GM19023 (cell line): Measurements from ENCODE around the gene PLEKHA4.
"Not testable (repeated sequence)": the region's sequence is repeated elsewhere in the genome, so short reads cannot be mapped to it uniquely, and the experiment has no call there.

ENCODE experiments used
- ATAC-seq: cut with Tn5 transposase; IDR thresholded peaks from one replicate; pipeline ENCODE4 v1.9.1; 2021; ENCODE audit warnings: mild to moderate bottlenecking, moderate library complexity; ENCODE audit not compliant: unreplicated experiment

The PLEKHA4 gene

DNA sequence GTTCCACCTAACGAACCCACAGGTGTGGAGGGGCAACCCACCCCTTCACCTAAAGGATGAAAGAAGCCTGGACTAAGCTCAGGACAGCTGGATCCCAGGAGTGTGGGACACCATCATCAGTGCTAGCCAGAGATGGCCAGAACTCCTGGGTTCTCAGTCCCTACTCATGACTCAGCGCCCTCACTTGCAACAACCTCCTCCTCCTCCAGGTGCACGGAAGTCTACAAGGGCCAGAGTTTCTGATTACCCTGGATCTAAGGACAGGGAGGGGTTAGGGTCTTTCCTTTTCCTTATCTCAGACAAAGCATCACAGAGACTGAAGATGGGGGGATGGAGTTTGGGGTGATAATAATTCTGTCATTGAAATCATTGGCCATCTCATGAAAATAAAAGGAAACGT lies 22.1 kb upstream of the PLEKHA4 start:
- no peak for ATAC-seq

DNA sequence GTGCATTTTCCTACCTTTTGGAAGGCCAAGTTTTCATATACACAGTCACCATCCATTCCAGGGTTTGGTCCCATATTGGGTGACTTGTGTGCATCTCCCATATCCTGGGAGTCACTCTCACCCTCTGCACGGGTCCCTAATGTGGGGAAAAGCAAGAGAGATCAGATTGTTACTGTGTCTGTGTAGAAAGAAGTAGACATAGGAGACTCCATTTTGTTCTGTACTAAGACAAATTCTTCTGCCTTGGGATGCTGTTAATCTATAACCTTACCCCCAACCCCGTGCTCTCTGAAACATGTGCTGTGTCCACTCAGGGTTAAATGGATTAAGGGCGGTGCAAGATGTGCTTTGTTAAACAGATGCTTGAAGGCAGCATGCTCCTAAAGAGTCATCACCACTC lies 21.1 kb upstream of the PLEKHA4 start:
- ATAC-seq: not testable (repeated sequence)

DNA sequence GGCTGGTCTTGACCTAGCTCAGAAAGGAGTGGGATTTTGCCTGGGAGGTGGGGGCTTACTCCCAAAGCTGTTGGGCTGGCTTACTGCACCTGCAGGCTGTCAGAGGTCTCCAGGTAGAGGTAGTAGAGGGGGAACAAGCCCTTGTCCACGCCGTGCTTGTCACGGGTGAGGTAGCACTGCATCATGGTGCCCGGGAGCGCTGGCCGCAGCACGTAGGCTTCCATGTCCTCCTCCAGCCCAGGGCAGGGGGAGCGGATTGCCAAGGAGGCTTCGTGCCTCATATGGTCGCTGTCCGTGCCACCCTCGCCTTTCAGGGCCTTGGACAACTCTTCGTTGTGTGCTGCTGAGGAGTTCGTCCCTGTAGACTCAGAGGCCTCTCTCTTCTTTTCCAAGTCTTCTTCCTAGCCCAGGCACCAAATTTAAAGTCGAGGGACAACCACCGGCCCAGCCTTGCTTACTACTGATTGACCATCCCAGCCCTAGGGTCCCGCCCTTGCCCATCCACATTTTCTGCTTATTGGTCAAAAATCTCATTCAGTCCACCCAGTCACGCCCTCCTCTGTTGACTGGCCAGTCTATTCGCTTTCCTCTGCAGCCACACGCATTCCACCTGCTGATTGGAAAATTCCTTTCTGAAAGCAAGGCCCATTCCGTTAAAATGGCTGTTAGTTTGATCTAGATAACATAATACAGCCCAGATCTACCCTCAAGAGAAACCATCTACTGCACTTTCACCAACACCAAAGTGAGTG lies 19.6 kb upstream of the PLEKHA4 start:
- no peak for ATAC-seq

DNA sequence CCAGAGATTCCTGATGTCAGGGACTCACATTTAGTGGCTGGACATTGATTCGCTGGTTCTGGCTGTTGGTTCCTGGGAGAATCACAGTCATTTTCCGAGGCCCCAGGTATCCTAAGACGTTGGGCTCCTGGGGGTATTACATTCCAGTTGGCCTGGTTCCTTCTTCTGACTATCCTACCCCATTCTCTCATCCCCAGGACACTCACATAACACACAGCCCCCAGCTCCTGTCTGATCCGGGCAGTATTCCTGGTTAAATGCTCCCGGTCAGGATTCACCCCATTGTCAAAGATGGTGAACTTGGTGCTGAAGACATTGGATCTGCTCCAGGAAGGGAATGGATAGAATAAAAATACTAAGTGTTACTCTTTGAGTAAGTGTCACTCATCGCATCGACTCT lies 15.3 kb upstream of the PLEKHA4 start:
- no peak for ATAC-seq

DNA sequence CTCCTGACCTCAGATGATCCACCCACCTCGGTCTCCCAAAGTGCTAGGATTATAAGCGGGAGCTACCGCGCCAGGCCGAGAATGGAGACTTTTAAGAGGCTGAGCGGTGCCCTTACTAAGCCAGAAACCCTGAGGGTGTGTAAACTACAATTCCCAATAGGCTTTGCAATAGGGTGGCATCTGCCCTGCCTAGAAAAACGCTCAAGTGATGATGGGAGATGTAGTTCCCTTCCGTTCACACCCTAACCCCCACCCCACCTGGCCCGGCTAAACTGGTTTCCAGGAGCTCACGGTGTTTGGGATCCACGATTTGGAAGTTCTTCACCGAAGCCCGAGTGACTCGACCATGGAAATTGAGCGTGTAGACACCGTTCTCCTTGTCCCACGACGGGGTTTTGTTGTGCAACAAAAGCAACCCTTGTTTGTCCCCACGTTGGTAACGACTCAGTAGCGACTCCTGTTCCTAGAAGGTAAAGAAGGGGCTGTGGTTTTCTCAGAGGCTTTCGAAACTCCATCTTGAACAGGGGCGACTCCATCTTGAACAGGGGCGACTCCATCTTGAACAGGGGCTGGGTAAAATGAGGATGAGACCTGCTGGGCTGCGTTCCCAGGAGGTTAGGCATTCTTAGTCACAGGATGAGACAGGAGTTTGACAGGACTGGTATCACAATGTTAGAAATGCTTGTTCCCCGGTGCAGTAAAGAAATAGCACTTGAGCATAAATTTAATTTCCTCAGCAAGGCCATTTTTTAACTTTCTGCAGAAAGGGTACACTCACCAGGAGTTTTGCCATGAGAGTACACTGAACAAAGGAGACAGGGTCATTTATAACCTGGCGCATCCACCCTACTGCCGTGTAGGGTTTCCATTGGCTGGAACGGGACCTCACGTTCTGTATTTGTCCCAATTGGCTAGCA lies 13.6 kb upstream of the PLEKHA4 start:
- ATAC-seq: no peak

DNA sequence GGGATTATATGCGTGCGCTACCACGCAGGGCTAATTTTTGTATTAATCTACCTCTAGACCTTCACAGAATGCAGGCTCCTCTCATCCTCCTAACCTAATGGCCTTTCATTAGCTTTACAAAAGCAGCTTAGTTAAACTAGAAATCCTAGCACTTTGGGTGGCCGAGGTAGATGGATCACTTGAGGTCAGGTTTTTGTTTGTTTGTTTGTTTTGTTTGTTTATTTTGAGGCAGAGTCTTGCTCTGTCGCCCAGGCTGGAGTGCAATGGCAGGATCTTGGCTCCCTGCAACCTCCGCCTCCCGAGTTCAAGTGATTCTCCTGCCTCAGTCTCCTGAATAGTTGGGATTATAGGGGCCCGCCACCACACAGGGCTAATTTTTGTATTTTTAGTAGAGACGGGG lies 11.3 kb upstream of the PLEKHA4 start:
- ATAC-seq: not testable (repeated sequence)

DNA sequence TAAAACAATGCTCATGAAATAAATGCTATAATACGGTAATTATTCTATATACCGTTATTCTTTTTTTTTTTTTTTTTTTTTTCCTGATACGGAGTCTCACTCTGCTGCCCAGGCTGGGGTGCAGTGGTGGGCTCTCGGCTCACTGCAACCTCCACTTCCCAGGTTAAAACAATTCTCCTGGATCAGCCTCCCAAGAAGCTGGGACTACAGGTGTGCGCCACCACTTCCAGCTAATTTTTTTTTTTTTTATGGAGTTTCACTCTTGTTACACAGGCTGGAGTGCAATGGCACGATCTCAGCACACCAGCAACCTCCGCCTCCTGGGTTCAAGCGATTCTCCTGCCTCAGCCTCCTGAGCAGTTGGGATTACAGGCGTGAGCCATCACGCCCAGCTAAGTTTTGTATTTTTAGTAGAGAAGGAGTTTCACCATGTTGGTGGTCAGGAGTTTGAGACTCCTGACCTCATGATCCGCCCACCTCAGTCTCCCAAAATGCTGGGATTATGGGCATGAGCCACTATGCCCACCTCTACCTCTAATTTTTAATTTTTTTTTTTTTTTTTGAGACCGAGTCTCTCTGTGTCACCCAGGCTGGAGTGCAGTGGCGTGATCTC lies 10.7 kb upstream of the PLEKHA4 start:
- ATAC-seq: no peak

DNA sequence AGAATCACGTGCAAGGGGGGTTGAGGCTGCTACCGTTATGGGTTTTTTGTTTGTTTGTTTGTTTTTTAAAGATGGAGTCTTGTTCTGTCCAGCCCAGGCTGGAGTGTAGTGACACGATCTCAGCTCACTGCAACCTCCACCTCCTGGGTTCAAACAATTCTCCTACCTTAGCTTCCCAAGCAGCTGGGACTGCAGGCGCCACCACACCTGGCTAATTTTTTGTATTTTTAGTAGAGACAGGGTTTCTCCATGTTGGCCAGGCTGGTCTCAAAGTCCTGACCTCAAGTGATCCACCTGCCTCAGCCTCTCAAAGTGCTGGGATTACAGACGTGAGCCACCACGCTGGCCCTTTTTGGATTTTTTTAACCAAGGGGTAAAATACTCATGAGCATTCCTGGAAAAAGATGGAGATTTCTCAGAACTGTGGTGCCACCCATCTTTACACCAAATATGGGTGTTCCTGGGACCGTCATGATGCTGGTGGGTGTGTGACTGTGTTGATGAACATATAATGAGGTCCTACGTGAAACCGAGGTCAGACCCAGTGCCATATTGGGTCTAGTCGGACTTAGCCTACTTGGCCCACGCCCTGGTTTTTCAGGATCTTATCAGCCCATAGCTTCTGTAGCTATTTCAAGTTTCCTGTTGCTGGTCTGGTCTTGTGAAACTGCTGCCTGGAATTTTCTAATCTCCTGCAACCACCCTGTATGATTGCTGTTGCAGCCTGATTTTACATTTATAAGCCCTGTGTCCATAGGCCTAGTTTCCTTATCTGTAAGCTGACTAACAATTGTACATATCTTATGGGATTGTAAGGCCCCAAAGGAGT lies 10.0 kb upstream of the PLEKHA4 start:
- no peak for ATAC-seq

DNA sequence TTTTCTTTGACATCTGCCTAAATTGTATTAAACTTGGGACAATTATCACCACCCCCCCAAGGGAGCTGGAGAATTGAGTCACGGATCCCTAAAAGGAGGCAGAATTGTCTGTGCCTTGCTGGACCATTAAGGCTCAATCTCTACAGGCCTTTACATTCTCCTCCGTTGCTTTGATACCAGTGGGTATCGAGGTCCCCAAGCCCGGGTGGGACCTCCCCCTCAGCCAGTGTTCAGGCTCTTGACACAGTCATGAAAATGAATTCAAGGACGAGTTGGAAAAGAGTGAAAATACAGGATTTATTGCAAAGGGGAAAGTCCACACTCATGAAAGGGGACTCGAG lies 9.4 kb upstream of the PLEKHA4 start:
- ATAC-seq: no peak

DNA sequence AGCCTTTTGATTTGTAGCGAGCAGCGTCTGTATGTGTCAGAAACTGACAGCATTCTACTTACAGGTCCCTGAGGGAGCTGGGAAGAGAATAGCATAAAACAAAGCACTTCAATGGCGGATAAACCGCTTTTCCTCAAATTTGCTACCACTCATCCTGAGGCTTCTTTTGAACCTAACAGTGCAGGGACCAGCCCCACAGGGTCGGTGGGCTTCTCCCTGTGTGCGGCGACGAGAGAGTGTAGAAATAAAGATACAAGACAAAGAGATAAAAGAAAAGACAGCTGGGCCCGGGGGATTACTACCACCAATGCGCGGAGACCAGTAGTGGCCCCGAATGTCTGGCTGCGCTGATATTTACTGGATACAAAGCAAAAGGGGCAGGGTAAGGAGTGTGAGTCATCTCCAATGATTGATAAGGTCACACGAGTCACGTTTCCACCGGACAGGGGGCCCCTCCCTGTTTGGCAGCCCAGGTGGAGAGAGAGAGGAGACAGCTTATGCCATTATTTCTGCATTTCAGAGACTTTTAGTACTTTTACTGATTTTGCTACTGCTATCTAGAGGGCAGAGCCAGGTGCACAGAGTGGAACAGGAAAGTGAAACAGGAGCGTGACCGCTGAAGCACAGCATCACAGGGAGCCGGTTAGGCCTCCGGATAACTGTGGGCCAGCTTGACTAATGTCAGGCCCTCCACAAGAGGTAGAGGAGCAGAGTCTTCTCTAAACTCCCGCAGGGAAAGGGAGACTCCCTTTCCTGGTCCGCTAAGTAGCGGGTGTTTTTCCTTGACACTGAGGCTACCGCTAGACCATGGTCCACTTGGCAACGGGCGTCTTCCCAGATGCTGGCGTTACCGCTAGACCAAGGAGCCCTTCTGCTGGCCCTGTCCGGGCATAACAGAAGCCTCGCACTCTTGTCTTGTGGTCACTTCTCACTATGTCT lies 7.9 kb upstream of the PLEKHA4 start:
- ATAC-seq: not testable (repeated sequence)

DNA sequence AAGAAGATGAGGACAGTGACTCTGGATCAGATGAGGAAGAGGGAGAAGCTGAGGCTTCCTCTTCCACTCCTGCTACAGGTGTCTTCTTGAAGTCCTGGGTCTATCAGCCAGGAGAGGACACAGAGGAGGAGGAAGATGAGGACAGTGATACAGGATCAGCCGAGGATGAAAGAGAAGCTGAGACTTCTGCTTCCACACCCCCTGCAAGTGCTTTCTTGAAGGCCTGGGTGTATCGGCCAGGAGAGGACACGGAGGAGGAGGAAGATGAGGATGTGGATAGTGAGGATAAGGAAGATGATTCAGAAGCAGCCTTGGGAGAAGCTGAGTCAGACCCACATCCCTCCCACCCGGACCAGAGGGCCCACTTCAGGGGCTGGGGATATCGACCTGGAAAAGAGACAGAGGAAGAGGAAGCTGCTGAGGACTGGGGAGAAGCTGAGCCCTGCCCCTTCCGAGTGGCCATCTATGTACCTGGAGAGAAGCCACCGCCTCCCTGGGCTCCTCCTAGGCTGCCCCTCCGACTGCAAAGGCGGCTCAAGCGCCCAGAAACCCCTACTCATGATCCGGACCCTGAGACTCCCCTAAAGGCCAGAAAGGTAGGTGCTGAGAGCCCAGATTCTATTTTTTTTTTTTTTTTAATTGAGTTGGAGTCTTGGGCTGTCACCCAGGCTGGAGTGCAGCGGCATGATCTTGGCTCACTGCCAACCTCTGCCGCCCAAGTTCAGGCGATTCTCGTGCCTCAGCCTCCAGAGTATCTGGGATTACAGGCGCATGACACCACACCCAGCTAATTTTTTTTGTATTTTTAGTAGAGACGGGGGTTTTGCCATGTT lies 6.1 kb upstream of the PLEKHA4 start:
- no peak for ATAC-seq

DNA sequence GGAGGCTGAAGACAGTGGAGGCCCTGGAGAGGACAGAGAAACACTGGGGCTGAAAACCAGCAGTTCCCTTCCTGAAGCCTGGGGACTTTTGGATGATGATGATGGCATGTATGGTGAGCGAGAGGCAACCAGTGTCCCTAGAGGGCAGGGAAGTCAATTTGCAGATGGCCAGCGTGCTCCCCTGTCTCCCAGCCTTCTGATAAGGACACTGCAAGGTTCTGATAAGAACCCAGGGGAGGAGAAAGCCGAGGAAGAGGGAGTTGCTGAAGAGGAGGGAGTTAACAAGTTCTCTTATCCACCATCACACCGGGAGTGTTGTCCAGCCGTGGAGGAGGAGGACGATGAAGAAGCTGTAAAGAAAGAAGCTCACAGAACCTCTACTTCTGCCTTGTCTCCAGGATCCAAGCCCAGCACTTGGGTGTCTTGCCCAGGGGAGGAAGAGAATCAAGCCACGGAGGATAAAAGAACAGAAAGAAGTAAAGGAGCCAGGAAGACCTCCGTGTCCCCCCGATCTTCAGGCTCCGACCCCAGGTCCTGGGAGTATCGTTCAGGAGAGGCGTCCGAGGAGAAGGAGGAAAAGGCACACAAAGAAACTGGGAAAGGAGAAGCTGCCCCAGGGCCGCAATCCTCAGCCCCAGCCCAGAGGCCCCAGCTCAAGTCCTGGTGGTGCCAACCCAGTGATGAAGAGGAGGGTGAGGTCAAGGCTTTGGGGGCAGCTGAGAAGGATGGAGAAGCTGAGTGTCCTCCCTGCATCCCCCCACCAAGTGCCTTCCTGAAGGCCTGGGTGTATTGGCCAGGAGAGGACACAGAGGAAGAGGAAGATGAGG lies 5.3 kb upstream of the PLEKHA4 start:
- ATAC-seq: no peak

DNA sequence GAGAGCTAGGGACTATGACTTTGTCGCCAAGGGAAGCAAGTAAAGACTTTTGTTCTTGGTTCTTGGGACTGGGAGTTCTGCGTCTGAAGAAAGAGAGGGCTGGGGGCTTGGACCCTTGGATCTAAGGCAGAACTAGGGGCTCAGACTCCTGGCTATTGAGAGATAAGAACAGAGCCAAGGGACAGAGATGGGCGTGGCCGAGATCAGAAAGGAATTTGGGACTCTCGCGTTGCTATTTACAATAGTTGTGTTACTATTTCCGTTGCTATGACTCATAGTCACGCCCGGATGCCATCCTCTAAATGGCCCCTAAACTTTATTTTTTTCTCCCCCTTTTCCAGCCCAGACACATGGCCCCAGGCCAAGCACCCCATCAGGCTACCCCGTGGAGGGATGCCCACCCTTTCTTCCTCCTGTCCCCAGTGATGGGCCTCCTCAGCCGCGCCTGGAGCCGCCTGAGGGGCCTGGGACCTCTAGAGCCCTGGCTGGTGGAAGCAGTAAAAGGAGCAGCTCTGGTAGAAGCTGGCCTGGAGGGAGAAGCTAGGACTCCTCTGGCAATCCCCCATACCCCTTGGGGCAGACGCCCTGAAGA lies 4.6 kb upstream of the PLEKHA4 start:
- ATAC-seq: no peak

DNA sequence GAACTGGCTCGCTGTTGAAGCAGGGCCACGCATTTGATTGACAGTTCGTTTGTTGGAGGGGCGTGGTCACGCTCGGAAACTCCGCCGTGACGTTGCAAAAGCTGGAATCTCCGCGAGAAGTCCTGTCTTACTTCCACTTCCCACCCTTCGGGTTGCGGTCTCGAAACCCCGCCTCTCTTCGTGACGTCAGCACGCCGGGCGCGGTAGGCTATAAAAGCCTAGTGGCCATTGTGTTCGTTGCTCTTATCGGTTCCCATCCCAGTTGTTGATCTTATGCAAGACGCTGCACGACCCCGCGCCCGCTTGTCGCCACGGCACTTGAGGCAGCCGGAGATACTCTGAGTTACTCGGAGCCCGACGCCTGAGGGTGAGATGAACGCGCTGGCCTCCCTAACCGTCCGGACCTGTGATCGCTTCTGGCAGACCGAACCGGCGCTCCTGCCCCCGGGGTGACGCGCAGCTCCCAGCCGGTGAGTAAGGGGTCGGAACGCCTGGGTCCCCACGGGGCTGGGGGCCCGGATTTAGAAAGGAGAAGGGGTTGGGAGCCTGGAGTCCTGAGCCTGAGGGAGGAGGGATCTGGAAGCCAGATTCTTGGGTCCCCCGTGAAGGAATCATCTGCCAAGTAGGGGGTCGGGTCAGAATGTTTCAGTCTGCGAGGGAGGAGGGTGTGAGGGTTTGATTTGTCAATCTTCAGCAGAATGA lies 3.9 kb upstream of the PLEKHA4 start, which contains the start of gene PPP1R15A:
TSS of gene PPP1R15A (plus strand) at position 240 of the 702 bp plus-strand sequence. CDS start 813 bp downstream, outside the sequence.
- ATAC-seq: peak; percentile 43

DNA sequence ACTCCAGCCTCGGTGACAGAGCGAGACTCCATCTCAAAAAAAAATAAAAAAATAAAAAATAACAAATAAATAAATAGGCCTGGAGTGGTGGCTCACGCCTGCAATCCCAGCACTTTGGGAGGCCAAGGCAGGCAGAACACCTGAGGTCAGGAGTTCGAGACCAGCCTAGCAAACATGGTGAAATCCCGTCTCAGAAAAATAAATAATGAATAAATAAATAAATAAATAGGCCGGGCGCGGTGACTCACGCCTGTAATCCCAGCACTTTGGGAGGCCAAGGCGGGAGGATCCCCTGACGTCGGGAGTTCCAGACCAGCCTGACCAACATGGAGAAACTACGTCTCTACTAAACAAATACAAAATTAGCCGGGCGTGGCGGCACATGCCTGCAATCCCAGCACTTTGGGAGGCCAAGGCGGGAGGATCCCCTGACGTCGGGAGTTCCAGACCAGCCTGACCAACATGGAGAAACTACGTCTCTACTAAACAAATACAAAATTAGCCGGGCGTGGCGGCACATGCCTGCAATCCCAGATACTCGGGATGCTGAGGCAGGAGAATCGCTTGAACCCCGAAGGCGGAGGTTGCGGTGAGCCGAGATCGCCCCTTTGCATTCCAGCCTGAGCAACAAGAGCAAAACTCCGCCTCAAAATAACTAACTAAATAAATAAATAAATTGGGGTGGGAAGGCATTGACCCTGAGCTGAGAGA lies 3.2 kb upstream of the PLEKHA4 start:
- ATAC-seq: not testable (repeated sequence)

DNA sequence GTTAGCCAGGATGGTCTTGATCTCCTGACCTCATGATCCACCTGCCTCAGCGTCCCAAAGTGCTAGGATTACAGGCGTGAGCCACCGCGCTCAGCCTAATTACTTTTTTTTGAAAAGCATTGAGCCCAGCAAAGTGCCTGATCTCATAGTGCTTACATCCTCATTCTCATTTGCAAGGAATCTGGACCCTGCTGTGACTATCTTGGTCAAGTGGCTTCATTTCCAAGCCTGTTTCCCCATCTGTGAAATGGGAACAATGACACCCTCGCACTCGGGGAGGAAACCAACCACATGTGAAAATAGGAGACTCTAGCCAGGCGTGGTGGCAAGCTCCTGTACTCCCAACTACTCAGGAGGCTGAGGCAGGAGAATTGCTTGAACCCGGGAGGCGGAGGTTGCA lies 1.6 kb upstream of the PLEKHA4 start:
- ATAC-seq: no peak
